ENCODE results near the gene CEP350. TPM values are rescaled to one million over a fixed set of nuclear protein-coding genes. Genes with fewer than 3 reads are reported as not detected.
"Not testable (repeated sequence)": the region's sequence is repeated elsewhere in the genome, so short reads cannot be mapped to it uniquely, and the experiment has no call there.

The CEP350 gene
- total RNA-seq, 1 experiment from 2014 or later, result 57.5 TPM

GRCh38 chr1:179937668-179938254, 16.8 kb upstream of the CEP350 start:
- in situ Hi-C loops (cut with HindIII; ENCODE audit: low pct_unique_long_range_greater_than_20kb, low sequenced_read_pairs), result no loop called here

GRCh38 chr1:179938752-179939151, 15.9 kb upstream of the CEP350 start:
- no peak for DNase-seq (ENCODE audit: low read depth, low spot score)
- in situ Hi-C loops (cut with HindIII; ENCODE audit: low pct_unique_long_range_greater_than_20kb, low sequenced_read_pairs), result no loop called here

More at GRCh38 chr1:179937668-179938254, 16.8 kb upstream of the CEP350 start:
- no peak for DNase-seq (ENCODE audit: low read depth, low spot score)

- in situ Hi-C loops (cut with HindIII; ENCODE audit: low pct_unique_long_range_greater_than_20kb, low sequenced_read_pairs), result no loop called here
These were observed 14.7 kb upstream of the CEP350 start for GRCh38 chr1:179939941-179940340.

GRCh38 chr1:179941454-179941853, 13.2 kb upstream of the CEP350 start:
- in situ Hi-C loops (cut with HindIII; ENCODE audit: low pct_unique_long_range_greater_than_20kb, low sequenced_read_pairs), result no loop called here
- peak; percentile 42 for DNase-seq (ENCODE audit: low read depth, low spot score)

More at GRCh38 chr1:179939941-179940340, 14.7 kb upstream of the CEP350 start:
- no peak for DNase-seq (ENCODE audit: low read depth, low spot score)

- no peak for DNase-seq (ENCODE audit: low read depth, low spot score)
- in situ Hi-C loops (cut with HindIII; ENCODE audit: low pct_unique_long_range_greater_than_20kb, low sequenced_read_pairs), result no loop called here
These were observed 4.0 kb upstream of the CEP350 start for GRCh38 chr1:179950651-179951050.

- in situ Hi-C loops (cut with HindIII; ENCODE audit: low pct_unique_long_range_greater_than_20kb, low sequenced_read_pairs), result no loop called here
- DNase-seq (ENCODE audit: low read depth, low spot score), result no peak
These were observed 3.0 kb upstream of the CEP350 start for GRCh38 chr1:179951383-179952144.

- no peak for DNase-seq (ENCODE audit: low read depth, low spot score)
- in situ Hi-C loops (cut with HindIII; ENCODE audit: low pct_unique_long_range_greater_than_20kb, low sequenced_read_pairs), result no loop called here
These were observed 2.4 kb upstream of the CEP350 start for GRCh38 chr1:179952186-179952585.

GRCh38 chr1:179953974-179954492, 577 bp upstream of the CEP350 start:
- in situ Hi-C loops (cut with HindIII; ENCODE audit: low pct_unique_long_range_greater_than_20kb, low sequenced_read_pairs), result no loop called here

GRCh38 chr1:179955287-179955680, 674 bp downstream of the CEP350 start:
- in situ Hi-C loops (cut with HindIII; ENCODE audit: low pct_unique_long_range_greater_than_20kb, low sequenced_read_pairs), result no loop called here
- DNase-seq (ENCODE audit: low read depth, low spot score), result peak; percentile 15

More at GRCh38 chr1:179953974-179954492, 577 bp upstream of the CEP350 start:
- DNase-seq (ENCODE audit: low read depth, low spot score), result peak; percentile 61

GRCh38 chr1:179955731-179956130, 1.1 kb downstream of the CEP350 start:
- in situ Hi-C loops (cut with HindIII; ENCODE audit: low pct_unique_long_range_greater_than_20kb, low sequenced_read_pairs), result no loop called here
- DNase-seq (ENCODE audit: low read depth, low spot score), result no peak

GRCh38 chr1:179958359-179958758, 3.7 kb downstream of the CEP350 start:
- in situ Hi-C loops (cut with HindIII; ENCODE audit: low pct_unique_long_range_greater_than_20kb, low sequenced_read_pairs), result no loop called here
- DNase-seq (ENCODE audit: low read depth, low spot score), result no peak

- in situ Hi-C loops (cut with HindIII; ENCODE audit: low pct_unique_long_range_greater_than_20kb, low sequenced_read_pairs), result not testable (repeated sequence)
These were observed 7.6 kb downstream of the CEP350 start for GRCh38 chr1:179962168-179962567.

GRCh38 chr1:179966551-179966950, 11.9 kb downstream of the CEP350 start:
- in situ Hi-C loops (cut with HindIII; ENCODE audit: low pct_unique_long_range_greater_than_20kb, low sequenced_read_pairs), result no loop called here
- DNase-seq (ENCODE audit: low read depth, low spot score), result no peak

More at GRCh38 chr1:179962168-179962567, 7.6 kb downstream of the CEP350 start:
- DNase-seq (ENCODE audit: low read depth, low spot score), result not testable (repeated sequence)

GRCh38 chr1:179968284-179968993, 13.8 kb downstream of the CEP350 start:
- DNase-seq (ENCODE audit: low read depth, low spot score), result no peak
- in situ Hi-C loops (cut with HindIII; ENCODE audit: low pct_unique_long_range_greater_than_20kb, low sequenced_read_pairs), result no loop called here

- in situ Hi-C loops (cut with HindIII; ENCODE audit: low pct_unique_long_range_greater_than_20kb, low sequenced_read_pairs), result no loop called here
These were observed 14.6 kb downstream of the CEP350 start for GRCh38 chr1:179968994-179969919.

GRCh38 chr1:179969962-179970361, 15.4 kb downstream of the CEP350 start:
- in situ Hi-C loops (cut with HindIII; ENCODE audit: low pct_unique_long_range_greater_than_20kb, low sequenced_read_pairs), result no loop called here
- DNase-seq (ENCODE audit: low read depth, low spot score), result no peak

More at GRCh38 chr1:179968994-179969919, 14.6 kb downstream of the CEP350 start:
- peak; percentile 24 for DNase-seq (ENCODE audit: low read depth, low spot score)

Data from SK-MEL-5 (cell line).